IMR-90 (cell line): ENCODE measurements around the gene PFKL. TPM values are rescaled to one million over a fixed set of nuclear protein-coding genes. Genes with fewer than 3 reads are reported as not detected.

Experiments
- ATAC-seq: fragments of 200-7000 bp; cut with Tn5 transposase; 2 replicates; pipeline ENCODE4 v1.9.1; 2020; ENCODE audit warnings: low read depth, mild to moderate bottlenecking, moderate library complexity
- BruUV-seq: library from RNA; stranded (reverse); fragments of 400-500 nt; replicated peaks from 2 replicates; lab custom pipeline; 2021; lab: Mats Ljungman, UMichigan
- CTCF ChIA-PET: fragments of 300-600 bp; formaldehyde crosslinking; extraction: SDS; loops from one replicate; lab custom pipeline; 2021; ENCODE audit warnings: antibody characterized with exemption; lab: Yijun Ruan, JAX
- POLR2A ChIA-PET: fragments of 300-600 bp; sonication (Branson Sonifier 250); formaldehyde crosslinking; loops from one replicate; lab custom pipeline; 2022; ENCODE audit warnings: antibody characterized with exemption; ENCODE audit not compliant: unreplicated experiment; lab: Charles Lee
- DNase-seq: peaks from one replicate; pipeline ENCODE4 v3.0.0; 2013
- H2AFZ ChIP-seq: replicated peaks from 2 replicates; pipeline ENCODE3; 2013; ENCODE audit warnings: low read length, mild to moderate bottlenecking; ENCODE audit not compliant: poor library complexity
- H2AK5ac ChIP-seq: 2 replicates; pipeline ENCODE4 v1.6.1; 2013; ENCODE audit warnings: low read depth, low read length, inconsistent platforms
- H2AK9ac ChIP-seq: replicated peaks from 2 replicates; pipeline ENCODE3; 2013; ENCODE audit warnings: mild to moderate bottlenecking, low read depth, low read length, moderate library complexity; ENCODE audit not compliant: poor library complexity
- H2BK120ac ChIP-seq: 2 replicates; pipeline ENCODE4 v1.6.1; 2013; ENCODE audit warnings: low read depth, low read length, inconsistent platforms
- H2BK15ac ChIP-seq: 3 replicates; pipeline ENCODE4 v1.6.1; 2013; ENCODE audit warnings: low read depth, low read length, inconsistent platforms
- H2BK20ac ChIP-seq: 2 replicates; pipeline ENCODE4 v1.6.1; 2013; ENCODE audit warnings: low read depth, mild to moderate bottlenecking, inconsistent platforms, low read length, moderate library complexity
- H2BK5ac ChIP-seq: 2 replicates; pipeline ENCODE4 v1.6.1; 2013; ENCODE audit warnings: mild to moderate bottlenecking, low read depth, low read length, inconsistent platforms; ENCODE audit not compliant: poor library complexity, severe bottlenecking
- H3K14ac ChIP-seq: replicated peaks from 2 replicates; pipeline ENCODE4 v1.6.1; 2013; ENCODE audit warnings: low read depth, low read length, inconsistent platforms
- H3K18ac ChIP-seq: 2 replicates; pipeline ENCODE4 v1.6.1; 2013; ENCODE audit warnings: low read depth, low read length, control low read depth
- H3K23ac ChIP-seq: 2 replicates; pipeline ENCODE4 v1.6.1; 2013; ENCODE audit warnings: low read depth, low read length, inconsistent platforms
- H3K27ac ChIP-seq: 2 replicates; pipeline ENCODE4 v1.5.1; 2013; ENCODE audit warnings: mild to moderate bottlenecking, control low read depth, low read length; ENCODE audit not compliant: insufficient read depth
- H3K27me3 ChIP-seq: 2 replicates; pipeline ENCODE4 v1.6.1; 2013; ENCODE audit warnings: low read length; ENCODE audit not compliant: control insufficient read depth, insufficient read depth
- H3K36me3 ChIP-seq: 2 replicates; pipeline ENCODE4 v1.6.1; 2013; ENCODE audit warnings: low read length, mixed read lengths; ENCODE audit not compliant: control insufficient read depth, insufficient read depth
- H3K4ac ChIP-seq: 2 replicates; pipeline ENCODE4 v1.6.1; 2013; ENCODE audit warnings: low read depth, low read length, inconsistent platforms
- H3K4me1 ChIP-seq: 2 replicates; pipeline ENCODE4 v1.6.1; 2013; ENCODE audit warnings: low read length, mixed read lengths; ENCODE audit not compliant: control insufficient read depth, insufficient read depth
- H3K4me2 ChIP-seq: 2 replicates; pipeline ENCODE4 v1.6.1; 2013; ENCODE audit warnings: low read depth, mild to moderate bottlenecking, control low read depth, low read length, moderate library complexity
- H3K4me3 ChIP-seq: 2 replicates; pipeline ENCODE4 v1.5.1; 2013; ENCODE audit warnings: low read depth, mild to moderate bottlenecking, control low read depth, low read length, moderate library complexity; ENCODE audit not compliant: insufficient read depth
- H3K56ac ChIP-seq: 2 replicates; pipeline ENCODE4 v1.6.1; 2013; ENCODE audit warnings: low read length, inconsistent platforms; ENCODE audit not compliant: insufficient read depth; ENCODE audit errors: extremely low read depth
- H3K79me1 ChIP-seq, 2 experiments: 2 replicates each; pipeline ENCODE4 v1.6.1; 2013; ENCODE audit warnings: low read length in 2 of 2, inconsistent platforms in 1 of 2, low read depth in 1 of 2
- H3K9ac ChIP-seq: 2 replicates; pipeline ENCODE4 v1.6.1; 2013; ENCODE audit warnings: low read depth, low read length, control low read depth
- H3K9me1 ChIP-seq: 2 replicates; pipeline ENCODE4 v1.6.1; 2013; ENCODE audit warnings: low read length, inconsistent platforms; ENCODE audit not compliant: insufficient read depth
- H3K9me3 ChIP-seq: 2 replicates; pipeline ENCODE4 v1.6.1; 2013; ENCODE audit warnings: low read length; ENCODE audit not compliant: control insufficient read depth, insufficient read depth
- H4K20me1 ChIP-seq: 2 replicates; pipeline ENCODE4 v1.6.1; 2013; ENCODE audit warnings: low read length, inconsistent platforms; ENCODE audit not compliant: insufficient read depth
- H4K5ac ChIP-seq: 2 replicates; pipeline ENCODE4 v1.6.1; 2013; ENCODE audit warnings: mild to moderate bottlenecking, low read depth, low read length, control low read depth
- H4K8ac ChIP-seq, 2 experiments: 2 replicates each; pipeline ENCODE4 v1.6.1; 2013; ENCODE audit warnings: low read depth in 2 of 2, low read length in 2 of 2, control low read depth in 1 of 2, inconsistent platforms in 1 of 2
- H4K91ac ChIP-seq: 2 replicates; pipeline ENCODE4 v1.6.1; 2013; ENCODE audit warnings: low read depth, low read length, inconsistent platforms; ENCODE audit not compliant: insufficient read depth
- CEBPB ChIP-seq: IDR thresholded peaks from 2 replicates; pipeline ENCODE4 v1.6.1; 2012; ENCODE audit warnings: low read depth, low read length, improper control_type of control experiment
- WGBS, 2 experiments: methylation state at CpG; one replicate each; pipeline versions ENCODE4 v1.1.5 to v1.1.7; 2013; ENCODE audit warnings: missing lambda C conversion rate in 2 of 2; ENCODE audit not compliant: insufficient read length in 1 of 2; ENCODE audit errors: extremely low coverage in 2 of 2; 5-methylcytosine and 5-hydroxymethylcytosine counted together
- dilution Hi-C: fragments of 300-500 bp; cut with HindIII; formaldehyde crosslinking; loops from one replicate; pipeline ENCODE4 v1.14.3; 2018; ENCODE audit warnings: low sequenced_read_pairs; ENCODE audit not compliant: unreplicated experiment
- in situ Hi-C: fragments of 300-500 bp; cut with MboI; formaldehyde crosslinking; loops from 3 replicates; pipeline ENCODE4 v1.14.3; 2019; ENCODE audit warnings: low sequenced_read_pairs, inconsistent platforms, mixed read lengths
- intact Hi-C: fragments of 100-400 bp; cut with micrococcal nuclease; formaldehyde crosslinking; loops from 2 replicates; pipeline ENCODE4 v1.10.0; 2022
- polyA plus RNA-seq, 3 experiments: library from polyadenylated mRNA; depleted of rRNA; stranded (reverse); fragments of >200 nt; gene quantifications; 2 replicates each; pipeline ENCODE4 v1.2.3, GENCODE V29; 2012; ENCODE audit warnings: low replicate concordance in 1 of 3
- total RNA-seq: library from RNA; depleted of rRNA; stranded (reverse); fragments of >200 nt; gene quantifications from 2 replicates; pipeline ENCODE4 v1.2.3, GENCODE V29; 2012

The PFKL gene
- total and polyA plus RNA-seq, 2 of the 4 experiments (the other 2 are of a cell fraction): 103 to 126 TPM

GRCh38 chr21:44320847-44321246 lies 21.0 kb downstream of the PFKL start:
- ATAC-seq (no peak), DNase-seq (no peak)
- in situ Hi-C loops (no loop called here), dilution Hi-C loops (no loop called here), intact Hi-C loops (no loop called here)
- Histone ChIP-seq H2BK15ac (no peak overlapping the region), H4K20me1 (peaks cover 6% of the 10 kb centered on the region), H3K14ac (no peak overlapping the region), H3K4me2 (no peak overlapping the region), H4K91ac (no peak overlapping the region), H3K4me3 (no peak overlapping the region), H3K18ac (no peak overlapping the region), H3K9me1 (peaks cover 5% of the 10 kb centered on the region; the same call in 1 of the 2 replicates), H2AK9ac (no peak overlapping the region), H3K27ac (no peak overlapping the region), H2BK5ac (no peak overlapping the region), H2AFZ (no peak overlapping the region), H3K4me1 (no peaks in the 10 kb centered on the region), H3K79me1 (no peaks in the 10 kb centered on the region), H3K36me3 (peaks cover 78% of the 10 kb centered on the region), H4K5ac (no peak overlapping the region), H3K9ac (no peak overlapping the region), H4K8ac (no peak overlapping the region), H2AK5ac (no peak overlapping the region), H3K56ac (no peak overlapping the region), H3K27me3 (no peaks in the 10 kb centered on the region), H3K9me3 (no peaks in the 10 kb centered on the region), H2BK20ac (no peak overlapping the region), H3K4ac (no peak overlapping the region), H3K23ac (no peak overlapping the region), H2BK120ac (no peak overlapping the region)
- no TSS peak for BruUV-seq
- POLR2A ChIA-PET: no interaction called here
- CTCF ChIA-PET: no interaction called here
- no peak for TF ChIP-seq CEBPB
- WGBS, 2 experiments: 98% methylated on average over 7 of the region's 13 CpGs; no CpG with 5 or more reads in 1 of the 2 experiments
